GM23338 (cell line): ENCODE data around the gene ACTR2. TPM values are rescaled to one million over a fixed set of nuclear protein-coding genes. Genes with fewer than 3 reads are reported as not detected.

Source experiments
- ATAC-seq: fragments of 200-7000 bp; cut with Tn5 transposase; 3 replicates; pipeline ENCODE4 v1.9.1; 2020
- DNase-seq: peaks from one replicate; pipeline ENCODE4 v3.0.0-alpha.2; 2015; ENCODE audit warnings: low spot score
- H2AFZ ChIP-seq: fragments of 200-600 bp; sonication (generic); 2 replicates; pipeline ENCODE4 v1.8.0; 2016; ENCODE audit warnings: antibody characterized with exemption, mild to moderate bottlenecking, moderate library complexity
- H3F3A ChIP-seq: fragments of 200-600 bp; sonication (generic); replicated peaks from 2 replicates; pipeline ENCODE4 v1.8.0; 2017; ENCODE audit warnings: antibody characterized with exemption, mixed run types, low read depth
- H3K27ac ChIP-seq: fragments of 200-600 bp; sonication (generic); 2 replicates; pipeline ENCODE4 v1.6.1; 2016; ENCODE audit warnings: low read depth
- H3K27me3 ChIP-seq: fragments of 200-600 bp; sonication (generic); 2 replicates; pipeline ENCODE4 v1.8.0; 2016; ENCODE audit warnings: mild to moderate bottlenecking, mixed run types, moderate library complexity; ENCODE audit not compliant: insufficient read depth
- H3K36me3 ChIP-seq: fragments of 200-600 bp; sonication (generic); 2 replicates; pipeline ENCODE4 v1.8.0; 2016; ENCODE audit warnings: mild to moderate bottlenecking; ENCODE audit not compliant: insufficient read depth
- H3K4me1 ChIP-seq: fragments of 200-600 bp; sonication (generic); 2 replicates; pipeline ENCODE4 v1.8.0; 2016; ENCODE audit warnings: mild to moderate bottlenecking, moderate library complexity; ENCODE audit not compliant: insufficient read depth
- H3K4me2 ChIP-seq: fragments of 200-600 bp; sonication (generic); 2 replicates; pipeline ENCODE4 v1.7.1; 2017; ENCODE audit warnings: mixed run types
- H3K4me3 ChIP-seq: fragments of 200-600 bp; sonication (generic); 2 replicates; pipeline ENCODE4 v1.6.1; 2016; ENCODE audit warnings: mixed run types
- H3K79me2 ChIP-seq: fragments of 200-600 bp; sonication (generic); replicated peaks from 2 replicates; pipeline ENCODE4 v1.8.0; 2017; ENCODE audit warnings: mild to moderate bottlenecking; ENCODE audit not compliant: insufficient read depth
- H3K9me2 ChIP-seq: fragments of 200-600 bp; sonication (generic); 2 replicates; pipeline ENCODE4 v1.8.0; 2017; ENCODE audit not compliant: insufficient read depth
- H4K20me1 ChIP-seq: fragments of 200-600 bp; sonication (generic); replicated peaks from 2 replicates; pipeline ENCODE4 v1.8.0; 2017; ENCODE audit warnings: mild to moderate bottlenecking; ENCODE audit not compliant: insufficient read depth
- H3K27ac Mint-ChIP-seq: 2 replicates; pipeline ENCODE4 v1.8.0; 2020; ENCODE audit warnings: inconsistent platforms, mild to moderate bottlenecking, moderate library complexity, mixed read lengths
- H3K27me3 Mint-ChIP-seq: 3 replicates; pipeline ENCODE4 v1.8.0; 2022; ENCODE audit warnings: low read depth, mild to moderate bottlenecking, moderate library complexity, mixed read lengths, inconsistent platforms; ENCODE audit not compliant: insufficient read depth, poor library complexity
- H3K36me3 Mint-ChIP-seq: 3 replicates; pipeline ENCODE4 v1.8.0; 2021; ENCODE audit warnings: low read depth, mild to moderate bottlenecking, inconsistent platforms, moderate library complexity, mixed read lengths
- H3K4me1 Mint-ChIP-seq: 3 replicates; pipeline ENCODE4 v1.8.0; 2020; ENCODE audit warnings: mild to moderate bottlenecking, inconsistent platforms, mixed read lengths
- H3K4me3 Mint-ChIP-seq: 3 replicates; pipeline ENCODE4 v1.8.0; 2021; ENCODE audit warnings: moderate library complexity, mild to moderate bottlenecking, inconsistent platforms, mixed read lengths
- H3K9me3 Mint-ChIP-seq: 3 replicates; pipeline ENCODE4 v1.8.0; 2020; ENCODE audit warnings: moderate library complexity, mild to moderate bottlenecking, inconsistent platforms, mixed read lengths
- CREB1 ChIP-seq: fragments of 250-450 bp; sonication (Bioruptor Pico); IDR thresholded peaks from 2 replicates; pipeline ENCODE4 v1.5.0; 2020; ENCODE audit warnings: low read depth, mild to moderate bottlenecking, moderate library complexity
- STAT1 ChIP-seq: IDR thresholded peaks from one replicate; pipeline ENCODE4 v1.6.1; 2016; ENCODE audit warnings: antibody characterized with exemption; ENCODE audit not compliant: unreplicated experiment
- ZNF114 ChIP-seq: fragments of 250-450 bp; sonication (Bioruptor Pico); IDR thresholded peaks from 2 replicates; pipeline ENCODE4 v1.5.0; 2020; ENCODE audit warnings: mild to moderate bottlenecking, moderate library complexity
- ZNF331 ChIP-seq: fragments of 250-450 bp; sonication (Bioruptor Pico); IDR thresholded peaks from 2 replicates; pipeline ENCODE4 v1.5.0; 2020; ENCODE audit warnings: low read depth, mild to moderate bottlenecking, moderate library complexity
- ZNF462 ChIP-seq: fragments of 250-450 bp; sonication (Bioruptor Pico); IDR thresholded peaks from 2 replicates; pipeline ENCODE4 v1.5.0; 2020; ENCODE audit warnings: mild to moderate bottlenecking, moderate library complexity
- polyA plus RNA-seq: library from polyadenylated mRNA; unstranded; fragments of >200 nt; fragmentation: Nextera tagmentation; extraction: Ambion mirVana; gene quantifications from 2 replicates; pipeline ENCODE4 v1.2.1, GENCODE V29; 2016
- total RNA-seq: library from RNA; depleted of rRNA; stranded (reverse); fragments of >200 nt; shearing (Covaris generic); gene quantifications from 2 replicates; pipeline ENCODE4 v1.2.3, GENCODE V29; 2014
- TF ChIP-seq, protein P1 (sequence below): IDR thresholded peaks from one replicate; pipeline ENCODE4 v1.6.1; 2018; ENCODE audit warnings: antibody characterized with exemption; ENCODE audit not compliant: unreplicated experiment

Gene ACTR2
- total and polyA plus RNA-seq, 2 experiments from 2014 or later: 73.6 to 87.6 TPM

- no peak for TF ChIP-seq ZNF462 (CRISPR knock-in tag)
- TF ChIP-seq ZNF331 (CRISPR knock-in tag): no peak
- TF ChIP-seq STAT1: no peak
- no peak for TF ChIP-seq ZNF114 (CRISPR knock-in tag)
These were observed 41.3 kb downstream of the ACTR2 start (continued) for GRCh38 chr2:65268957-65269356.

GRCh38 chr2:65273344-65273743, 45.7 kb downstream of the ACTR2 start:
- Histone ChIP-seq H3K4me2 (no peak overlapping the region), H3K9me2 (no peaks in the 10 kb centered on the region), H3K27ac (no peak overlapping the region), H4K20me1 (peaks cover 28% of the 10 kb centered on the region), H3K4me3 (no peak overlapping the region), H2AFZ (no peak overlapping the region), H3K27me3 (peaks cover 81% of the 10 kb centered on the region), H3K4me1 (peaks cover 9% of the 10 kb centered on the region), H3K36me3 (no peaks in the 10 kb centered on the region; the same call in 1 of the 2 replicates), H3F3A (no peaks in the 10 kb centered on the region), H3K79me2 (no peaks in the 10 kb centered on the region; the same call in 1 of the 2 replicates)
- Mint-ChIP-seq H3K4me1 (peaks cover 17% of the 10 kb centered on the region), H3K4me3 (no peak overlapping the region), H3K27ac (no peak overlapping the region), H3K27me3 (peaks cover 67% of the 10 kb centered on the region), H3K36me3 (peaks cover 15% of the 10 kb centered on the region), H3K9me3 (no peaks in the 10 kb centered on the region)
- no peak for ATAC-seq
- DNase-seq: no peak
- TF ChIP-seq CREB1 (CRISPR knock-in tag) (no peak), ZNF462 (CRISPR knock-in tag) (no peak)
- TF ChIP-seq, protein P1, sequence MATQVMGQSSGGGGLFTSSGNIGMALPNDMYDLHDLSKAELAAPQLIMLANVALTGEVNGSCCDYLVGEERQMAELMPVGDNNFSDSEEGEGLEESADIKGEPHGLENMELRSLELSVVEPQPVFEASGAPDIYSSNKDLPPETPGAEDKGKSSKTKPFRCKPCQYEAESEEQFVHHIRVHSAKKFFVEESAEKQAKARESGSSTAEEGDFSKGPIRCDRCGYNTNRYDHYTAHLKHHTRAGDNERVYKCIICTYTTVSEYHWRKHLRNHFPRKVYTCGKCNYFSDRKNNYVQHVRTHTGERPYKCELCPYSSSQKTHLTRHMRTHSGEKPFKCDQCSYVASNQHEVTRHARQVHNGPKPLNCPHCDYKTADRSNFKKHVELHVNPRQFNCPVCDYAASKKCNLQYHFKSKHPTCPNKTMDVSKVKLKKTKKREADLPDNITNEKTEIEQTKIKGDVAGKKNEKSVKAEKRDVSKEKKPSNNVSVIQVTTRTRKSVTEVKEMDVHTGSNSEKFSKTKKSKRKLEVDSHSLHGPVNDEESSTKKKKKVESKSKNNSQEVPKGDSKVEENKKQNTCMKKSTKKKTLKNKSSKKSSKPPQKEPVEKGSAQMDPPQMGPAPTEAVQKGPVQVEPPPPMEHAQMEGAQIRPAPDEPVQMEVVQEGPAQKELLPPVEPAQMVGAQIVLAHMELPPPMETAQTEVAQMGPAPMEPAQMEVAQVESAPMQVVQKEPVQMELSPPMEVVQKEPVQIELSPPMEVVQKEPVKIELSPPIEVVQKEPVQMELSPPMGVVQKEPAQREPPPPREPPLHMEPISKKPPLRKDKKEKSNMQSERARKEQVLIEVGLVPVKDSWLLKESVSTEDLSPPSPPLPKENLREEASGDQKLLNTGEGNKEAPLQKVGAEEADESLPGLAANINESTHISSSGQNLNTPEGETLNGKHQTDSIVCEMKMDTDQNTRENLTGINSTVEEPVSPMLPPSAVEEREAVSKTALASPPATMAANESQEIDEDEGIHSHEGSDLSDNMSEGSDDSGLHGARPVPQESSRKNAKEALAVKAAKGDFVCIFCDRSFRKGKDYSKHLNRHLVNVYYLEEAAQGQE: no peak
